ENCODE measurements around the gene PSME2. TPM values are rescaled to one million over a fixed set of nuclear protein-coding genes. Genes with fewer than 3 reads are reported as not detected.

Gene PSME2
- total RNA-seq, 1 donor from 2014 or later = 125 TPM

DNA sequence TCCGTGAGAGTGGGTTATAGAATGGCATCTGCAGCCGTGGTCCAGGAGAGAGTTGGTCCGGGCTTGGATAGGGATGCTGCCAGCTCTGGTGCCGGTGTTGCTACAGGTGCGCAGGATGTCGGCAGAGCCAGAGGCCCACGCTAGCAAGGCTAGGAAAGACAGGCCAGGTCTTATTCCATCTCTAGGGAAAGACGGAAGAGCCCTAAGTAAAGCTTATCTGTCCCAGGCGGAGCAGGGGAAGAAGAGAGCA lies 10.9 kb downstream of the PSME2 start:
- peaks cover 38% of the 10 kb centered on the region for H3K4me1 Mint-ChIP-seq
- H3K36me3 Mint-ChIP-seq (ENCODE audit: low read depth) = peaks cover 9% of the 10 kb centered on the region
- no peak overlapping the region for H3K27ac Mint-ChIP-seq (ENCODE audit: unreplicated experiment)
- H3K4me3 Mint-ChIP-seq = peak overlapping the region; percentile 91
- no peaks in the 10 kb centered on the region for H3K9me3 Mint-ChIP-seq
- no peaks in the 10 kb centered on the region for H3K27me3 Mint-ChIP-seq (ENCODE audit: low read depth)
- TF ChIP-seq, protein P1, sequence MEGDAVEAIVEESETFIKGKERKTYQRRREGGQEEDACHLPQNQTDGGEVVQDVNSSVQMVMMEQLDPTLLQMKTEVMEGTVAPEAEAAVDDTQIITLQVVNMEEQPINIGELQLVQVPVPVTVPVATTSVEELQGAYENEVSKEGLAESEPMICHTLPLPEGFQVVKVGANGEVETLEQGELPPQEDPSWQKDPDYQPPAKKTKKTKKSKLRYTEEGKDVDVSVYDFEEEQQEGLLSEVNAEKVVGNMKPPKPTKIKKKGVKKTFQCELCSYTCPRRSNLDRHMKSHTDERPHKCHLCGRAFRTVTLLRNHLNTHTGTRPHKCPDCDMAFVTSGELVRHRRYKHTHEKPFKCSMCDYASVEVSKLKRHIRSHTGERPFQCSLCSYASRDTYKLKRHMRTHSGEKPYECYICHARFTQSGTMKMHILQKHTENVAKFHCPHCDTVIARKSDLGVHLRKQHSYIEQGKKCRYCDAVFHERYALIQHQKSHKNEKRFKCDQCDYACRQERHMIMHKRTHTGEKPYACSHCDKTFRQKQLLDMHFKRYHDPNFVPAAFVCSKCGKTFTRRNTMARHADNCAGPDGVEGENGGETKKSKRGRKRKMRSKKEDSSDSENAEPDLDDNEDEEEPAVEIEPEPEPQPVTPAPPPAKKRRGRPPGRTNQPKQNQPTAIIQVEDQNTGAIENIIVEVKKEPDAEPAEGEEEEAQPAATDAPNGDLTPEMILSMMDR (conservative IDR thresholded peaks at IDR 0.05) = no peak
- DNase-seq (ENCODE audit: low read depth, low spot score) = no peak

DNA sequence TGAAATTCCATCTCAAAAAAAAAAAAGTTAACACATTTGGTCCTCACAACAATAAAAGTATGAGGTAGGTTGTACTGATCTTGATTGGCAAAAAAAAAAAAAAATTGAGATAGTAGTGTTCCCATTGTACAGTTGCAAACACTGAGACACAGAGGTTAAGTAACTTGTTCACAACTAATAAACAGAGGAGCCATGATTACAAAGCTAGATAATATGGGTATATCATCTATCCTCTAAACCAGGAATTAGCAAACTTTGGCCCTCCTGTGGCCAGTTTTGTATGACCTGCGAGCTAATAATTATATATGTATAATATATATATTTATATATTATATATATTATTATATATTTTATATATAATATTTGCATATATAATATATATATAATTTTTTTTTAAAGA lies 12.7 kb downstream of the PSME2 start:
- Mint-ChIP-seq H3K27ac (ENCODE audit: unreplicated experiment) (no peak overlapping the region), H3K9me3 (no peaks in the 10 kb centered on the region), H3K4me1 (peaks cover 21% of the 10 kb centered on the region), H3K27me3 (ENCODE audit: low read depth) (no peaks in the 10 kb centered on the region), H3K36me3 (ENCODE audit: low read depth) (peaks cover 3% of the 10 kb centered on the region), H3K4me3 (no peak overlapping the region)
- DNase-seq (ENCODE audit: low read depth, low spot score) = no peak
- TF ChIP-seq, protein P1 (conservative IDR thresholded peaks at IDR 0.05) = no peak

DNA sequence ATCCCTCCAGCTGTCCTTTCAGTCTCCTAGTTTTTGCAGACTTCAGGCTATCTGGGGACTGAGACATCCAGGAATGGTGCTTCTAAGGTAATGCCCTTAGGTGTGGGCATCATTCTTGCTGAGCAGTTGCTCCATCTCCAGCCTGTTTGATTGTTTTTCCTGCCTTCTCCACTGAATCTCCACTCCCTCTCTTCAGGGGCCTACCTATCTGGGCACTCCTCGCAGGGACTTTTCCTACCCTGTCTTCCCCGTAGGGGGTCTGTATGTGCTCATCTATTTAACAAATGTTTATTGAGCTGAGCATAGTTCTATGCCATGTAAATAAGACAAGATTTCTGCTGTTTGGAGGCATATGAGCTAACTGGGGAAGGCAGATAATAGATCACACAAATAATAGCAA lies 13.4 kb downstream of the PSME2 start:
- Mint-ChIP-seq H3K27ac (ENCODE audit: unreplicated experiment) (no peak overlapping the region), H3K4me1 (peaks cover 15% of the 10 kb centered on the region), H3K9me3 (no peaks in the 10 kb centered on the region), H3K36me3 (ENCODE audit: low read depth) (no peaks in the 10 kb centered on the region), H3K4me3 (peak overlapping the region; percentile 23), H3K27me3 (ENCODE audit: low read depth) (no peaks in the 10 kb centered on the region)
- TF ChIP-seq, protein P1 (conservative IDR thresholded peaks at IDR 0.05) = no peak
- DNase-seq (ENCODE audit: low read depth, low spot score) = no peak

DNA sequence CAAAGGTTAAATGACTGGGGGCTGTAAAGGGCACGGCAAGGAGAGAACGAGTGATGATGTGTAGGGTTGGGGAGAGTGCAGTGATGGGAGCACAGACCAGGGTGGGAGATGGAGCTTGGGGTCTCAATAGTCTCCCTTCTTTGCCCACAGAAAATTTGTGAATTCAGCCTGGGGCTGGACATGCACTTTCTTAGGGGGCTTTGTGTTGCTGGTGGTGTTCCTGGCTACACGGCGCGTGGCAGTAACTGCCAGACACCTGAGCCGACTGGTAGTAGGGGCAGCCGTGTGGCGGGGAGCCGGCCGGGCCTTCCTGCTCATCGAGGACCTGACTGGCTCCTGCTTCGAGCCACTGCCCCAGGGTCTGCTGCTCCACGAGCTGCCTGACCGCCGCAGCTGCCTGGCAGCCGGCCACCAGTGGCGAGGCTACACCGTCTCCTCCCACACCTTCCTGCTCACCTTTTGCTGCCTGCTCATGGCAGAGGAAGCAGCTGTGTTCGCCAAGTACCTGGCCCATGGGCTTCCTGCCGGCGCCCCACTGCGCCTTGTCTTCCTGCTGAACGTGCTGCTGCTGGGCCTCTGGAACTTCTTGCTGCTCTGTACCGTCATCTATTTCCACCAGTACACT lies 14.2 kb downstream of the PSME2 start:
- Mint-ChIP-seq H3K9me3 (no peaks in the 10 kb centered on the region), H3K27ac (ENCODE audit: unreplicated experiment) (peak overlapping the region; percentile 53), H3K4me3 (peak overlapping the region; percentile 25), H3K27me3 (ENCODE audit: low read depth) (no peaks in the 10 kb centered on the region), H3K4me1 (peaks cover 15% of the 10 kb centered on the region), H3K36me3 (ENCODE audit: low read depth) (no peaks in the 10 kb centered on the region)
- no peak for DNase-seq (ENCODE audit: low read depth, low spot score)
- TF ChIP-seq, protein P1 (conservative IDR thresholded peaks at IDR 0.05) = no peak

DNA sequence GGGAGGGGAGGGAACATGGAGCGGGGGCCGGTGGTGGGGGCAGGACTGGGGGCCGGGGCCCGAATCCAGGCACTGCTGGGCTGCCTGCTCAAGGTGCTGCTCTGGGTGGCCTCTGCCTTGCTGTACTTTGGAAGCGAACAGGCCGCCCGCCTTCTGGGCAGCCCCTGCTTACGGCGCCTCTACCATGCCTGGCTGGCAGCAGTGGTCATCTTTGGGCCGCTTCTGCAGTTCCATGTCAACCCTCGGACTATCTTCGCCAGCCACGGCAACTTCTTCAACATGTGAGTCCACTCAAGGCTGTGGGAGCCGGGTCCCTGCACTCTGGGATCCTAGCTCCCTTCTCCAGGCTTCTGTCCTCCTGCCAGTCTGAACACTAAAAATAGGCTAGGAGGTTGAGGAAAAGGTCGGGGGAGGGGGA lies 14.9 kb downstream of the PSME2 start:
- Mint-ChIP-seq H3K27me3 (ENCODE audit: low read depth) (no peaks in the 10 kb centered on the region), H3K4me1 (peaks cover 8% of the 10 kb centered on the region), H3K27ac (ENCODE audit: unreplicated experiment) (peak overlapping the region; percentile 53), H3K36me3 (ENCODE audit: low read depth) (no peaks in the 10 kb centered on the region), H3K9me3 (no peaks in the 10 kb centered on the region), H3K4me3 (peak overlapping the region; percentile 25)
- TF ChIP-seq, protein P1 (conservative IDR thresholded peaks at IDR 0.05) = no peak
- DNase-seq (ENCODE audit: low read depth, low spot score) = no peak

All from neural crest cell (in vitro differentiated cells).